DND-41 (cell line): Measurements from ENCODE around the gene KRT81.

ENCODE experiments used
- ATAC-seq: fragments of 200-7000 bp; cut with Tn5 transposase; 3 replicates; pipeline ENCODE4 v1.9.1; 2021; ENCODE audit warnings: low read depth; ENCODE audit not compliant: insufficient read depth
- DNase-seq: peaks from one replicate; pipeline ENCODE4 v3.0.0-alpha.2; 2020
- H2AFZ ChIP-seq: 2 replicates; pipeline ENCODE4 v1.6.0; 2012; ENCODE audit warnings: low read depth, low read length
- H3K27ac ChIP-seq: 2 replicates; pipeline ENCODE4 v1.5.1; 2012; ENCODE audit warnings: low read length, inconsistent platforms
- H3K27me3 ChIP-seq: fragments of 200-600 bp; sonication (generic); 2 replicates; pipeline ENCODE4 v1.6.0; 2012; ENCODE audit warnings: low read length, mild to moderate bottlenecking, inconsistent platforms; ENCODE audit not compliant: insufficient read depth, poor library complexity
- H3K36me3 ChIP-seq: 2 replicates; pipeline ENCODE4 v1.5.1; 2012; ENCODE audit warnings: low read length, inconsistent platforms; ENCODE audit not compliant: insufficient read depth
- H3K4me1 ChIP-seq: 2 replicates; pipeline ENCODE4 v1.5.1; 2012; ENCODE audit warnings: mild to moderate bottlenecking, low read length; ENCODE audit not compliant: insufficient read depth
- H3K4me2 ChIP-seq: 2 replicates; pipeline ENCODE4 v1.6.0; 2012; ENCODE audit warnings: mild to moderate bottlenecking, moderate library complexity, low read length, inconsistent platforms; ENCODE audit not compliant: insufficient read depth
- H3K4me3 ChIP-seq, 2 experiments: fragments of 200-600 bp in 1 of 2; shearing (Covaris generic) in 1 of 2; 2 replicates each; pipeline ENCODE4 v1.5.1; 2012 to 2016; ENCODE audit warnings: inconsistent platforms in 2 of 2, low read length in 2 of 2, mild to moderate bottlenecking in 2 of 2, low read depth in 1 of 2, moderate library complexity in 1 of 2
- H3K79me2 ChIP-seq: 2 replicates; pipeline ENCODE4 v1.6.0; 2012; ENCODE audit warnings: low read length, inconsistent platforms; ENCODE audit not compliant: insufficient read depth
- H3K9ac ChIP-seq: 2 replicates; pipeline ENCODE4 v1.6.0; 2012; ENCODE audit warnings: low read depth, mild to moderate bottlenecking, inconsistent platforms, low read length, moderate library complexity
- H3K9me3 ChIP-seq: 2 replicates; pipeline ENCODE4 v1.5.1; 2012; ENCODE audit warnings: low read length, moderate library complexity, mild to moderate bottlenecking, inconsistent platforms; ENCODE audit not compliant: insufficient read depth, severe bottlenecking
- H4K20me1 ChIP-seq: 2 replicates; pipeline ENCODE4 v1.6.0; 2012; ENCODE audit warnings: low read length; ENCODE audit not compliant: insufficient read depth
- CTCF ChIP-seq: IDR thresholded peaks from 2 replicates; pipeline ENCODE4 v1.5.1; 2012; ENCODE audit warnings: borderline replicate concordance, low read length, moderate library complexity, mild to moderate bottlenecking; ENCODE audit not compliant: poor library complexity, severe bottlenecking; ENCODE audit errors: extremely low read depth
- EZH2 ChIP-seq: IDR thresholded peaks from 3 replicates; pipeline ENCODE4 v1.6.1; 2012; ENCODE audit warnings: borderline replicate concordance, low read depth, mild to moderate bottlenecking, moderate library complexity, low read length, inconsistent platforms; ENCODE audit not compliant: severe bottlenecking

KRT81 gene

GRCh38 chr12:52300796-52301691, 9.7 kb upstream of the KRT81 start:
- Histone ChIP-seq H3K4me2 (no peak overlapping the region), H3K27ac (no peak overlapping the region), H3K36me3 (no peaks in the 10 kb centered on the region), H3K27me3 (peaks cover 8% of the 10 kb centered on the region), H3K9ac (no peak overlapping the region), H2AFZ (no peak overlapping the region), H4K20me1 (no peaks in the 10 kb centered on the region; the same call in 1 of the 2 replicates), H3K9me3 (no peaks in the 10 kb centered on the region), H3K4me1 (no peaks in the 10 kb centered on the region), H3K4me3 (no peak overlapping the region), H3K79me2 (no peaks in the 10 kb centered on the region)
- no peak for ATAC-seq
- no peak for DNase-seq
- no peak for TF ChIP-seq EZH2
- TF ChIP-seq CTCF = no peak

- H3K9me3 ChIP-seq = no peaks in the 10 kb centered on the region
- no peaks in the 10 kb centered on the region for H3K4me1 ChIP-seq
- H3K36me3 ChIP-seq = no peaks in the 10 kb centered on the region
- H3K4me3 ChIP-seq = no peak overlapping the region
- no peak overlapping the region for H2AFZ ChIP-seq
- no peaks in the 10 kb centered on the region; the same call in none of the 2 replicates for H4K20me1 ChIP-seq
- H3K79me2 ChIP-seq = no peaks in the 10 kb centered on the region
- H3K27me3 ChIP-seq = peaks cover 16% of the 10 kb centered on the region
- TF ChIP-seq CTCF (no peak), EZH2 (no peak)
- no peak overlapping the region for H3K27ac ChIP-seq
- H3K9ac ChIP-seq = no peak overlapping the region
- no peak overlapping the region for H3K4me2 ChIP-seq
- no peak for DNase-seq
- no peak for ATAC-seq
These were observed 7.4 kb upstream of the KRT81 start for GRCh38 chr12:52298677-52299190.

GRCh38 chr12:52296572-52297215, 5.4 kb upstream of the KRT81 start:
- Histone ChIP-seq H3K9me3 (no peaks in the 10 kb centered on the region), H3K27me3 (peaks cover 20% of the 10 kb centered on the region), H3K27ac (no peak overlapping the region), H3K4me2 (no peak overlapping the region), H3K4me1 (no peaks in the 10 kb centered on the region), H2AFZ (no peak overlapping the region), H3K36me3 (no peaks in the 10 kb centered on the region), H3K4me3 (no peak overlapping the region), H3K9ac (no peak overlapping the region), H4K20me1 (no peaks in the 10 kb centered on the region; the same call in none of the 2 replicates), H3K79me2 (no peaks in the 10 kb centered on the region)
- ATAC-seq = no peak
- TF ChIP-seq CTCF (no peak), EZH2 (no peak)
- DNase-seq = no peak
